ENCODE measurements around the gene EI24.

EI24 gene

DNA sequence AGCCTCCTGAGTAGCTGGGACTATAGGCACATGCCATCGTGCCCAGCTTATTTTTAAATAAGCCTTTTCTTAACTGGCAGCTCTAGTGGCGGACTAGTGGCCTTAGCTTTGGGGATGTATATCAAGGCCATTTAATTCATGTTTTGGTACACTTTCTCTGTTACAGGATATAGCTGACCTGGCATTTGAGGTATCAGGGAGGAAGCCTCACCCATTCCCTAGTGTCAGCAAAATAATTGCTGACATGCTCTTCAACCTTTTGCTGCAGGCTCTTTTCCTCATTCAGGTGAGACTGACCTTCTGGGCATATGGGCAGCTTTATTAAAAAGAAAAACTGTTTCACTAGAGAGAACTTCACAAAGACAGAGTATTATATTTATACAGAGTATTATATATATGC lies 9.5 kb downstream of the EI24 start:
- in situ Hi-C loops (cut with MboI; ENCODE audit: low sequenced_read_pairs) = no loop called here

DNA sequence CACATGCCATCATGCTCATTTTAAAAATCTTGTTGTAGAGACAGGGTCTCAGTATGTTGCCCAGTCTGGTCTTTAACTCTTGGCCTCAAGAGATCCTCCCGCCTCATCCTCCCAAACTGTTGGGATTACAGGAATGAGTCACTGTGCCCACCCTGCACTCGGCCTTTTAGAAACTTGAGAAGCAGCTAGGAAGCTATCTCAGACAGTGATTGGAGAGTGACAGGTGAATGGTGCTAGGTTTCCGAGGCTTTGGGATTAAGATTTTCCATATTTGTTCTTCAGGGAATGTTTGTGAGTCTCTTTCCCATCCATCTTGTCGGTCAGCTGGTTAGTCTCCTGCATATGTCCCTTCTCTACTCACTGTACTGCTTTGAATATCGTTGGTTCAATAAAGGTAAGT lies 10.5 kb downstream of the EI24 start:
- in situ Hi-C loops (cut with MboI; ENCODE audit: low sequenced_read_pairs) = no loop called here

GRCh38 chr11:125583496-125583895 lies 14.2 kb downstream of the EI24 start:
- in situ Hi-C loops (cut with MboI; ENCODE audit: low sequenced_read_pairs) = no loop called here

GRCh38 chr11:125585487-125585886 lies 16.2 kb downstream of the EI24 start:
- in situ Hi-C loops (cut with MboI; ENCODE audit: low sequenced_read_pairs) = no loop called here

DNA sequence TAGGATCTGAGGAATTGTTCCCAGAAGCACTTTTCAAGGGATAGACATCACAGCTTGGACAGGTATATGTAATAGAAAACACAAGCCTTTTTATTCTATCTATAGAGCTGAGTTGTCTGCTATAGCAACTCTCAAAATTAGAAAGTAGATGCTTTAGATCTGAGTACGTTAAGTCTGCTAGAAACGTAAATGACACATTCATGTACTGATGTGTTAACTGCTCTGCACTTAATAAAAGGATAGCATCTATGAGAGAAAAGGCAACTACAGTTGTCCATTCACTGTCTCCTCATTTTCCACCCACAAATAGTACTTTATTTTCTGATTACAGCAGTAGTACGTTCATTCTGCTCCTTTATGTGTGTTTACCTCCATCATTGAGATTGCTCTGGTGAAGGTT lies 17.3 kb downstream of the EI24 start:
- in situ Hi-C loops (cut with MboI; ENCODE audit: low sequenced_read_pairs) = no loop called here

- in situ Hi-C loops (cut with MboI; ENCODE audit: low sequenced_read_pairs) = no loop called here
Observed at GRCh38 chr11:125587480-125587879, 18.2 kb downstream of the EI24 start.

- in situ Hi-C loops (cut with MboI; ENCODE audit: low sequenced_read_pairs) = no loop called here
Observed at GRCh38 chr11:125588505-125588904, 19.2 kb downstream of the EI24 start.

DNA sequence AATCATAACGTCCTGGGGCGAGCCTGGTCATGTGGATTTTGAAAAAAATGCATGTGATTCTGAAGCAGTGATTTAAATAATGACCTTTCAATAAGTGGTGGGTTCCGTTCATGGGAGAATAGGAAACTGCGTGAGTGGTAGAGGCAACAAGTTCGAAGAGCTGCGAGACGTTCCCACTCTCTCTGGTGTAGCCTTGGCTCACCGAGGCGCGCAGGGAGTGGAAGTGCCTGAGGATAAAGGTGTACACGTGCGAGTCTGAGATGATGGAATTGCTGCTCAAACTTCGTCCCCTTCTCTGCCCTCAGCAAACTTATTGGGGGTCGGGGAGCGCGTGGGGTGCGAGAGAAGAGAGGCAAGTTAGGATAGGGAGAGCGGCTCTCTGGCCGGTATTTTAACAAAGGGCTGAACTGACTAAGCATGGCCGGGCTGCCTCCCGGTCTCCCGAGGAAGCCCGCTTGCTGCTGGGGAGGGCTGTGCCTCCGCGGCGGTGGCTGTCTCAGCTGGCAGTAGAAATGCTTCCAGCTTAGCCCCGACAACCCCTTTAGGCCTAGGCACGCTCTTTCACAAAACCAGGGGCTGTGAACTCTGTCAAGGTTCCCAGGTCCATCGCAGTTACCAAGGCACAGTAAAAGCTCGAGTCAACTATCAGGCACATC lies 22.5 kb downstream of the EI24 start:
- in situ Hi-C loops (cut with MboI; ENCODE audit: low sequenced_read_pairs) = no loop called here

GRCh38 chr11:125592305-125593113 lies 23.2 kb downstream of the EI24 start, which contains the start of gene STT3A:
STT3A (plus strand) TSS chr11:125592852; CDS start chr11:125595916, 3,064 bp downstream.
- in situ Hi-C loops (cut with MboI; ENCODE audit: low sequenced_read_pairs) = no loop called here

DNA sequence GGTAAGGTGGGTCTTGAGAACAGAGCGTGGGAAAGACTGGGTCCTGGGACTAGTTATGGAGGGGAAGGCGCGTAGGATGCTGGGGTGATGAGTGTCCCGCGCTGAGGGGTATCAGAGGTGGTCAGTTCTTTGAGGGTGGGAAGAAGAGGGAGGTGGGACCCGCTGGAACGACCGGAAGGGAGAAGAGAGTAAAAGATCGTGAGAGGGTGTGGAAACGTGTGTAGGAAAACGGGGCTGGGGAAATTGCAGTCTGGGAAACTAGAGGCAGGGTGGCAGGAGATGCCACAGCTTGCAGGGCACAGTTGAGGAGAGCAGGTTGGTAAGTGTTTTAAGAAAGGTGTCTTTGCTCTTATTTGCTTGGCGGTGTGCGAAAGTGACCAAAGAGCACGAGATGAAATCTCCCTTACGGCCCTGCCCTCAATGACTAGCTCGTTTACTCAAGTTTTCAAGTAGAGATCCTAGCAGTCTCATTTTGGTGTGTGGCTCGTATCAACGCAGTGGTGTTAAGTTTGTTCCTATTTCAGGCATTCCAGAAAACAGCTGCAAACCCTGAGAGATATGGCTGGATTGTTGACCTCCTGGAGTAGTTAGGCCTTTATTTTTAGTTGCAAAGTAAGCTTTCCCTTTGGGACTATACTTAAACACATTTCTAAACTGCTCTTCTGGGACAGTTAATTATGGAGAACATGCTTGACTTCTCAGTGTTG lies 24.0 kb downstream of the EI24 start:
- in situ Hi-C loops (cut with MboI; ENCODE audit: low sequenced_read_pairs) = no loop called here

DNA sequence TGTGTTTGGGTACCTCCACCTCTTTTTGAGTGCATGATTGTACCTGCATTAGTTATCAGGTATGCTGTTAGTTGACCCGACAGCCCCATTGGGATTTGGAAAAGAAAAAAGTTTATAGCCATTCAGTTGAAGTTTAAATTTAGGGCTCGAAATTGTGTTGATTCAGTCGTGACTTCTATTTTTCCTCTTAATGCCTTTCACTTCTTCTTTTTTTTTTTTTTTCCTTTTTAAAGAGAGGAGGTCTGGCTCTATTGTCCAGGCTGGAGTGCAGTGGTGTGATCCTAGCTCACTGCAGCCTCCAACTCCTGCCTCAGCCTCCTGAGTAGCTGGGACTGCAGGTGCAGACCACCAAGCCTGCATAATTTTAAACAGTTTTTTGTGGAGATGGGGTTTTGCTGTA lies 25.7 kb downstream of the EI24 start:
- in situ Hi-C loops (cut with MboI; ENCODE audit: low sequenced_read_pairs) = no loop called here

- in situ Hi-C loops (cut with MboI; ENCODE audit: low sequenced_read_pairs) = no loop called here
Observed at GRCh38 chr11:125600663-125601062, 31.4 kb downstream of the EI24 start.

GRCh38 chr11:125603207-125603606 lies 33.9 kb downstream of the EI24 start:
- in situ Hi-C loops (cut with MboI; ENCODE audit: low sequenced_read_pairs) = no loop called here

GRCh38 chr11:125605417-125605816 lies 36.1 kb downstream of the EI24 start:
- in situ Hi-C loops (cut with MboI; ENCODE audit: low sequenced_read_pairs) = no loop called here

GRCh38 chr11:125609545-125609944 lies 40.3 kb downstream of the EI24 start:
- in situ Hi-C loops (cut with MboI; ENCODE audit: low sequenced_read_pairs) = no loop called here

- in situ Hi-C loops (cut with MboI; ENCODE audit: low sequenced_read_pairs) = no loop called here
Observed at GRCh38 chr11:125618383-125618782, 49.1 kb downstream of the EI24 start.

DNA sequence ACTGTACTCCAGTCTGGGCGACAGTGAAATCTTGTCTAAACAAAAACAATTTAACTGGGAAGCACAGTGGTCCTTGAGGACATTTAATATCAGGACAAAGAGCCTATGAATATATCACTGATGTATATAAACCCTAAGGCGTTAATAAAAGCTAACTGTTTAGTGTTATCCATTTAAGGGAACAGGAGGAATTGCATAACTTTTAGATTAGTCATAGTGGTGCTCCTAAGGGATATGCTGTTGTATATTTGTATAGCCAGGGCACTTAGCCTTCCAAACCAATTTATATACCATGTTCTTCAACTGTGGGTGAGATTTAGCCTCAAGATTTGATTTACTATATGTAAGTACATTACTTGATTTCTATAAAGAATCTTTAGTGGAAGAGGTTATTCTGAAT lies 52.7 kb downstream of the EI24 start:
- in situ Hi-C loops (cut with MboI; ENCODE audit: low sequenced_read_pairs) = no loop called here

GRCh38 chr11:125623064-125623463 lies 53.8 kb downstream of the EI24 start:
- in situ Hi-C loops (cut with MboI; ENCODE audit: low sequenced_read_pairs) = no loop called here

DNA sequence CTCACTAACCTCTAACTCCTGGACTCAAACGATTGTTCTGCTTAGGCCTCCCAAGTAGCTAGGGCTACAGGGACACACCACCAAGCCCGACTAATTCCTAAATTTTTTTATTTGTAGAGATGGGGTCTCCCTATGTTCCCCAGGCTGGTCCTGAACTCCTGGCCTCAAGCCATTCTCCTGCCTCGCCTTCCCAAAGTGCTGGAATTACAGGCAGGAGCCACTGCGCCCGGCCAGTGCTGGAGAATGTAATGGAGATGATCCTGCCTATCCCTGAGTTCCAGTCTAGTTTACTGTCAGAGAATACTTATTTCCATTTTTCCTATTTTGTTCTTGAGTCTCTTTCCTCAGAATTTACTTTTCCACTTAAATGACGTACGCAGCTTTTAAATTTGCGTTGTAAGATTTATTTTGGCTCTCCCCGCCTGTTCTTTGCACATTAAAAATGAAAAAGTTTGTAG lies 55.5 kb downstream of the EI24 start, which contains the start of gene CHEK1:
Gene CHEK1, plus strand, starts transcription at position 408 of the 458 bp plus-strand sequence. CDS start 1,606 bp downstream, outside the sequence.
- in situ Hi-C loops (cut with MboI; ENCODE audit: low sequenced_read_pairs) = no loop called here

- in situ Hi-C loops (cut with MboI; ENCODE audit: low sequenced_read_pairs) = no loop called here
Observed at GRCh38 chr11:125625225-125625629, 56.0 kb downstream of the EI24 start.

- in situ Hi-C loops (cut with MboI; ENCODE audit: low sequenced_read_pairs) = no loop called here
Observed at GRCh38 chr11:125625630-125626287, 56.5 kb downstream of the EI24 start.
